ENCODE results near the gene ZNF362. TPM values are rescaled to one million over a fixed set of nuclear protein-coding genes. Genes with fewer than 3 reads are reported as not detected.

Gene ZNF362
- total RNA-seq, 2 donors from 2014 or later: 45.0 to 52.0 TPM

DNA sequence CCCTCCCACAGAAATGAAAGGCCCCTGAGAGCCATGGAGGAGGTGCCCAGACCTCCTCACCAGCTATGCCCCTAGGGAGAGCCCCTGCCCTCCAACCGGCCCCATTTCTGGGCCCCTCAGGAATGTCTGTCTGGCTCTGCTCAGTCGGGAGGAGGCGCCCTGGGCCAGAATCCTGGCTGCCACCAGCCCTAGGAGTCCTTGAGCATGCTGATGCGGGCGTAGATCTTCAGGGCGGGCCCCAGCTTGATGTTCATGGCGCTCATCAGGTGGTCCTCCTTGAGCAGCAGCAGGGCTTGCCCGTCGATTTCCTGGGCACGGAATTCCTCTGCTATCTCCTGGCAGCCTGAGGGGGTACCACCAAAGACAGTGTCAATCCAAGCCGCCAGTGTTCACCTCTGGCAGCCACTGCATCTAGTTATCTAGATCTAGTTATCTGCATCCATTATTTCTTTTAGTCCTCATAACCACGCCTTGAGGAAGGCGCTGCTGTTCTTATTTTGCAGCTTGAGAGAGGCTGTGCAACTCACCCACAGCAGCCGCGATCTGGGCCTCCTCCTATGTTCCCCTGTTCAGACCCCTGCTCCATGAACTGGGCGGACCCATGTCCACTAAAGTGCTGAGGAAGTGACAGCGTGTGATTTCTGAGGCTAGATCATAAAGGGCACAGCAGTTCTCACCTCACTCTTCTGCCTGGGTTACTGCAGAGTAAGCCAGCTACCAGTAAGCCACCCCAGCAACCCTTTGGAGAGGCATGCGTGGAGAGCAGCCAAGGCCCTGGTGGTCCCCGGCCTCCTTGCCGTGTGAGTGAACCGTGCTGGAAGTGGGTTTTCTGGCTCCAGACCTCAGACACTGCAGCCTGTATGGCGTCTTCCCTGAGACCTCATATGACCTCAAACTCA, 68.6 kb downstream of the ZNF362 start:
- intact Hi-C loops (cut with DNase I): no loop called here
- Histone ChIP-seq H3K9me3 (no peaks in the 10 kb centered on the region), H3K36me3 (peaks cover 17 to 43% of the 10 kb centered on the region in 2 donors), H3K4me3 (no peak overlapping the region), H3K27me3 (replicated peaks; ENCODE audit: insufficient read depth) (no peaks in the 10 kb centered on the region), H3K4me1 (replicated peaks) (no peaks in the 10 kb centered on the region), H3K27ac (no peak overlapping the region)
- TF ChIP-seq, protein P1, sequence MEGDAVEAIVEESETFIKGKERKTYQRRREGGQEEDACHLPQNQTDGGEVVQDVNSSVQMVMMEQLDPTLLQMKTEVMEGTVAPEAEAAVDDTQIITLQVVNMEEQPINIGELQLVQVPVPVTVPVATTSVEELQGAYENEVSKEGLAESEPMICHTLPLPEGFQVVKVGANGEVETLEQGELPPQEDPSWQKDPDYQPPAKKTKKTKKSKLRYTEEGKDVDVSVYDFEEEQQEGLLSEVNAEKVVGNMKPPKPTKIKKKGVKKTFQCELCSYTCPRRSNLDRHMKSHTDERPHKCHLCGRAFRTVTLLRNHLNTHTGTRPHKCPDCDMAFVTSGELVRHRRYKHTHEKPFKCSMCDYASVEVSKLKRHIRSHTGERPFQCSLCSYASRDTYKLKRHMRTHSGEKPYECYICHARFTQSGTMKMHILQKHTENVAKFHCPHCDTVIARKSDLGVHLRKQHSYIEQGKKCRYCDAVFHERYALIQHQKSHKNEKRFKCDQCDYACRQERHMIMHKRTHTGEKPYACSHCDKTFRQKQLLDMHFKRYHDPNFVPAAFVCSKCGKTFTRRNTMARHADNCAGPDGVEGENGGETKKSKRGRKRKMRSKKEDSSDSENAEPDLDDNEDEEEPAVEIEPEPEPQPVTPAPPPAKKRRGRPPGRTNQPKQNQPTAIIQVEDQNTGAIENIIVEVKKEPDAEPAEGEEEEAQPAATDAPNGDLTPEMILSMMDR (IDR thresholded peaks at IDR 0.05): no peak
- TF ChIP-seq POLR2AphosphoS5 (IDR thresholded peaks at IDR 0.05): no peak
- TF ChIP-seq POLR2A (IDR thresholded peaks at IDR 0.05): no peak
- WGBS: 65% methylated on average over 22 of the region's 22 CpGs
- DNase-seq (ENCODE audit: low spot score): no peak

DNA sequence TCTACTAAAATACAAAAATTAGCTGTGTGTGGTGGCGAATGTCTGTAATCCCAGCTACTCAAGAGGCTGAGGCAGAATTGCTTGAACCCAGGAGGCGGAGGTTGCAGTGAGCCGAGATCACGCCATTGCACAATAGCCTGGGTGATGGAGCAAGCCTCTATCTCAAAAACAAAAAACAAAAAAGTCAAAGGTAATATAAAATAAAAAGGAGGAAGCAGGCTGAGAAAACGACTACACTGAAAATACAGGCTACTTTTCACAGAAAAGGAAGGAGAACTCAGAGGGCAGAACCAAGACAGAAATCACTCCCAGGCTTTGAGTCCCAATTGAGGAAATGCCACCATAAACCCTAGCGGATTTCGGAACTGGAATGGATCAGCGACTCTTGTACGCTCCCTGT, 70.5 kb downstream of the ZNF362 start:
- no peaks in the 10 kb centered on the region for H3K27me3 ChIP-seq (replicated peaks; ENCODE audit: insufficient read depth)
- no peaks in the 10 kb centered on the region for H3K4me1 ChIP-seq (replicated peaks)
- TF ChIP-seq, protein P1 (IDR thresholded peaks at IDR 0.05): no peak
- TF ChIP-seq POLR2A (IDR thresholded peaks at IDR 0.05): no peak
- no peak for TF ChIP-seq POLR2AphosphoS5 (IDR thresholded peaks at IDR 0.05)
- no peak for DNase-seq (ENCODE audit: low spot score)
- WGBS: 83% methylated on average over 9 of the region's 9 CpGs
- no peaks in the 10 kb centered on the region for H3K9me3 ChIP-seq
- peaks cover 22 to 48% of the 10 kb centered on the region in 2 donors for H3K36me3 ChIP-seq
- intact Hi-C loops (cut with DNase I): no loop called here
- no peak overlapping the region for H3K4me3 ChIP-seq
- no peak overlapping the region for H3K27ac ChIP-seq

DNA sequence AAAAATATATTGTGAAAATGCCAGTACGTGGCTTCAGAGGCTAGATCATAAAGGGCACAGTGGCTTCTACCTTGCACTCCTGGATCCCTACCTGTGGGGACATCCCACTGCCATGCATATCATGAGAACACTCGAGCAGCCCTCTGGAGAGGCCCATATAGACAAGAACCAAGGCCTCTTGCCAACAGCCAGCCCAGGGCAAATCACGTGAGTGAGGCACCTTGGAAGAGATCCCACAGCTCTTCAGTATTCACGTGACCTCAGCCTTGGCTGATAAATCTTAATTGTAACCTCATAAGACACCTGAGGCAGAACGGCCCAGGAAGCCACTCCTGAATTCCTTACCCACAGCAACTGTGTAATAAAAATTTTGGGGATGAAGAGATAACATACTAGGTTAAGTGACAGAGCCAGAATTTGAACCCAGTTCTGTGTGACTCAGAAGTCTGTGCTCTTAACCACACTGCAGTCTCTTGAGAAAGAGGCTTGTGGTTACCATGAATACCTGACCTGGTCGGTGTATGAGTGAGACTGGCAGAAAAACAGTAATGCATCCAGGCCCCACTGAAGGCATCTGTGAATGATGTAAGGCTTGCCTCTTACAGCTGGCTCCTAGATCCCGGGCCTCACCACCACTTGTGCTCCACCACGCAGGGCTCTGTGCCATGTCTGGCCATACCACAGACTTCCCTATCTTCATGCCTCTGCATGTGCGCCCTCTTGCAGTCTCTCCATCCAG, 71.5 kb downstream of the ZNF362 start:
- Histone ChIP-seq H3K36me3 (peaks cover 22 to 43% of the 10 kb centered on the region in 2 donors), H3K4me3 (no peak overlapping the region), H3K27me3 (replicated peaks; ENCODE audit: insufficient read depth) (no peaks in the 10 kb centered on the region), H3K4me1 (replicated peaks) (no peaks in the 10 kb centered on the region), H3K27ac (no peak overlapping the region), H3K9me3 (no peaks in the 10 kb centered on the region)
- peak; percentile 76 for DNase-seq (ENCODE audit: low spot score)
- 30% methylated on average over 9 of the region's 9 CpGs for WGBS
- intact Hi-C loops (cut with DNase I): no loop called here
- TF ChIP-seq POLR2A (IDR thresholded peaks at IDR 0.05) (no peak), POLR2AphosphoS5 (IDR thresholded peaks at IDR 0.05) (peak; percentile 81)

DNA sequence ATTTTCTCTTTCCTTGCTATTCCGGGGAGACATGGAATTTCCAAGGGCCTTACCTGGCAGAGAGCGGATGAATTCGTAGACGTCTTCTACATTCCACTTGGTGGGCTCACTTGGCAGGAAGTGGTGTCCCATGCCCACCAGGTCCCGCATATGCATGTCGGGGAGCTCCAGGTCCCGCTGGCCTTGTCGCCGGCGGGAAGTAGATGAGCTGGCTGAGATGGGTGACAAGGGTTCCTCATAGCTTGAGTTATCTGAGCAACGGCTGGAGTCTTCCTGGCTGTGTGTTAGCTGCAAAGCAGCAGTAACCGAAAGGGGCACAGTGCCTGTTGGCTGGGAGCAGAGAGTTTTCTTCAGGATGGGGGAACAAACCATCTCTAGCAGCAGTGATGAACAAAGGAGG, 72.5 kb downstream of the ZNF362 start:
- Histone ChIP-seq H3K4me3 (no peak overlapping the region), H3K27me3 (replicated peaks; ENCODE audit: insufficient read depth) (no peaks in the 10 kb centered on the region), H3K4me1 (replicated peaks) (no peaks in the 10 kb centered on the region), H3K9me3 (no peaks in the 10 kb centered on the region), H3K36me3 (peaks cover 22 to 38% of the 10 kb centered on the region in 2 donors), H3K27ac (no peak overlapping the region)
- TF ChIP-seq POLR2AphosphoS5 (IDR thresholded peaks at IDR 0.05) (no peak), POLR2A (IDR thresholded peaks at IDR 0.05) (no peak)
- TF ChIP-seq, protein P1 (IDR thresholded peaks at IDR 0.05): no peak
- DNase-seq (ENCODE audit: low spot score): no peak
- 94% methylated on average over 12 of the region's 12 CpGs for WGBS
- intact Hi-C loops (cut with DNase I): no loop called here

DNA sequence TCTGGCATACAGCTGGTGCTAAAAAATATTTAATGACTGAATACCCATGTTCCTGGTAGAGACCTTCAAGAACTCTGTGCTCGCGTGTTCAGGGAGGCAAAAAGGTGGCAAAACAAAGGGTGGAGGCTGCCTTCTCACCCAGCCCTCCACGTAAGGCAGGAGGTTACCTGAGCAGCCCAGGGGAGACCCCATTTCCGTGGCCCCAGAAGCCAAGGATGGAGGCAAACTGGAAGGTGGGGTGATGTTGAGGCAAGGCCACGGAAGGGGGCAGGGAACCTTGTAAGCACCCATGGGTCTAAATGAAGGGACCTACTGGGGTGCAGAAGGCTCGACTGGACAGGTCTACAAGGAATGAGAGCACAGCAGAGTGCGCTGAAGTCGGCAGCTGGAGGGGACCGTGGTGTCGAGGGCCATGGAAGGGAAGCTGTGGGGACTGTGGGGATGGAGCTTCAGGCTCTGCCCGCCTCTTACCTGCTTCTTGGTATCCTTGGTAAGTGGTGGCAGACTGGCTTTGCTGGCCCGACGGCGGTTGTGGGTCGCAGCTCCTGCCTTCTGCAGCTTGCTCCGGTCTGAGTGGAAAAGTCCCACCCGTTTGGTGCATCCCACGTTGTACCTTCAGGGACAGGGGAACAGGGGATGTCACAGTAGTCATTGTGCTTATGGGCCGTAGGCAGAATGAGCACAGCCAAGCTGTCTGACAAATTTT, 73.5 kb downstream of the ZNF362 start:
- WGBS: 86% methylated on average over 19 of the region's 19 CpGs
- DNase-seq (ENCODE audit: low spot score): no peak
- TF ChIP-seq POLR2AphosphoS5 (IDR thresholded peaks at IDR 0.05): no peak
- no peak for TF ChIP-seq POLR2A (IDR thresholded peaks at IDR 0.05)
- TF ChIP-seq, protein P1 (IDR thresholded peaks at IDR 0.05): no peak
- Histone ChIP-seq H3K36me3 (peaks cover 15 to 29% of the 10 kb centered on the region in 2 donors), H3K4me1 (replicated peaks) (no peaks in the 10 kb centered on the region), H3K27ac (no peak overlapping the region), H3K27me3 (replicated peaks; ENCODE audit: insufficient read depth) (no peaks in the 10 kb centered on the region), H3K9me3 (no peaks in the 10 kb centered on the region), H3K4me3 (no peak overlapping the region)
- intact Hi-C loops (cut with DNase I): loop anchor here (5.0 kb wide), 1 partner anchor 72 kb away; the partner anchor contains the start of gene ZNF362
